Liver (tissue), 3 donors: ENCODE measurements around the gene PCNX4.

Source experiments
- CTCF ChIP-seq: fragments of 150-350 bp; IDR thresholded peaks from 2 replicates; pipeline ENCODE4 v1.5.1; 2017; ENCODE audit warnings: improper control_type of control experiment, low read depth, low read length; ENCODE audit not compliant: missing input control
- RAD21 ChIP-seq, 2 donors: IDR thresholded peaks; 2 replicates each; pipeline ENCODE4 v1.6.1; 2016; ENCODE audit warnings: antibody characterized with exemption in 2 of 2, mild to moderate bottlenecking in 2 of 2
- TAF1 ChIP-seq: conservative IDR thresholded peaks from 2 replicates; pipeline ENCODE4 v1.6.1; 2016; ENCODE audit warnings: antibody characterized with exemption, mild to moderate bottlenecking
- donor health status: healthy.
- donor health status: healthy.

DNA sequence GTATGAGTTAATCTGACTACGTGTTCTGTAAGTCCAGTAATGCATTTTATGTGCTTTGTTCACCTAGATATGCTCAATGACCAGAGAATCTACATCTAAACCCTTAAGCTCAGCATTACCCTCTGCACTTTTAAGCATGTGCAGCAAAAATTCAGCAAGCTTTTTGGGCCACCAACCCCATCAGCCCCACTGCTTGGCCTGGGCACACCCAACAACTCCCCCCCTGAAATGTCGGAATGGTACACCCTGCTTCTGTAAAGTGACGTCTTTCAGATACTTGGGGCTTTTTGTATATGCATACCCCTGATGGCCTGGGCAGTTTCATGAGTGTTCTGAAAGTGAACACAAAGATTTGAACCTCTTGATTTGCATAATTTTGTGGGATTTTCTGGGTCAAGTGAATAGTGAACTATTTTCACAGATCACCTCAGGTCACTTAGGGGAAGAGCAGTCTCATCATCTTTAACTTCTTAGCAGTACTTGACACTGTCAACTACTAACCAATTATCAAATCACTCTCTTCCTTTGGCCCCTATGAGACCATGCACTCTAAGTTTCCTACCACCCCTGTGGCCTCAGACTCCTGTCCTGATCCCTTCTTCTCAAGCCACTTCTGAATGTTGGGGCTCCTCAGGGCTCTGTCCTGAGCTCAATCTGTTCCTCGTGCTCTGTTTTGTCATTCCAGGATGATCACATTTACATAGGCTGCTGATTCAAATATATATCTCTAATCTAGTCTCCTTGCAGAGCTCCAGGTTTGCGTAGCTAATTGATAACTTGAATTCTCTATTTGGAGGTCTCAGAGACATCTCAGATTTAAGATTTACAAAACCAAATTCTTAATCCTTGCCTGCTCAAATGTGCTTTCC is 121.0 kb downstream of the PCNX4 start:
- TF ChIP-seq CTCF = no peak
- TF ChIP-seq TAF1 = no peak
- TF ChIP-seq RAD21 (IDR thresholded peaks at IDR 0.05) = no peak
